ENCODE measurements around the gene PICK1. TPM values are rescaled to one million over a fixed set of nuclear protein-coding genes. Genes with fewer than 3 reads are reported as not detected.
"Not testable (repeated sequence)": the region's sequence is repeated elsewhere in the genome, so short reads cannot be mapped to it uniquely, and the experiment has no call there.

The PICK1 gene
- total RNA-seq, 1 donor from 2014 or later = 22.9 TPM

GRCh38 chr22:38078046-38078840 lies 21.0 kb downstream of the PICK1 start:
- TF ChIP-seq EZH2 (IDR thresholded peaks at IDR 0.05; ENCODE audit: insufficient read depth, low read length) (no peak), CTCF (IDR thresholded peaks at IDR 0.05; ENCODE audit: insufficient read depth, low read depth, low read length) (no peak)
- Histone ChIP-seq H3K9me3 (ENCODE audit: insufficient read depth, low read depth, low read length) (no peaks in the 10 kb centered on the region), H3K4me3 (ENCODE audit: insufficient read depth, low read depth, low read length) (no peak overlapping the region), H3K4me2 (ENCODE audit: low read length) (no peak overlapping the region), H2AFZ (ENCODE audit: low read depth, low read length) (no peak overlapping the region), H3K27me3 (ENCODE audit: insufficient read depth, low read length) (peaks cover 18% of the 10 kb centered on the region), H3K79me2 (ENCODE audit: insufficient read depth, low read length) (no peaks in the 10 kb centered on the region), H3K36me3 (ENCODE audit: insufficient read depth, low read length) (no peaks in the 10 kb centered on the region), H3K27ac (ENCODE audit: low read depth, low read length) (no peak overlapping the region), H3K4me1 (ENCODE audit: insufficient read depth, low read length) (peaks cover 4% of the 10 kb centered on the region), H3K9ac (ENCODE audit: low read length) (no peak overlapping the region), H4K20me1 (ENCODE audit: insufficient read depth, low read length) (no peaks in the 10 kb centered on the region)
- no peak overlapping the region for H3K4me3 Mint-ChIP-seq (ENCODE audit: unreplicated experiment)
- FAIRE-seq (no peak), DNase-seq (ENCODE audit: low read depth) (no peak)
- H3K9me3 Mint-ChIP-seq (ENCODE audit: unreplicated experiment) = peaks cover 2% of the 10 kb centered on the region
- H3K27me3 Mint-ChIP-seq (ENCODE audit: low read depth, unreplicated experiment) = peaks cover 15% of the 10 kb centered on the region
- no peak overlapping the region for H3K27ac Mint-ChIP-seq (ENCODE audit: unreplicated experiment)
- H3K4me1 Mint-ChIP-seq (ENCODE audit: low read depth, unreplicated experiment) = no peaks in the 10 kb centered on the region
- H3K36me3 Mint-ChIP-seq (ENCODE audit: low read depth, unreplicated experiment) = peaks cover 7% of the 10 kb centered on the region

GRCh38 chr22:38079208-38079607 lies 22.0 kb downstream of the PICK1 start:
- not testable (repeated sequence) for H2AFZ ChIP-seq (ENCODE audit: low read depth, low read length); H3K27ac ChIP-seq (ENCODE audit: low read depth, low read length); H4K20me1 ChIP-seq (ENCODE audit: insufficient read depth, low read length); H3K36me3 ChIP-seq (ENCODE audit: insufficient read depth, low read length); H3K36me3 Mint-ChIP-seq (ENCODE audit: low read depth, unreplicated experiment); H3K27ac Mint-ChIP-seq (ENCODE audit: unreplicated experiment); H3K4me1 ChIP-seq (ENCODE audit: insufficient read depth, low read length); H3K4me3 Mint-ChIP-seq (ENCODE audit: unreplicated experiment); H3K4me1 Mint-ChIP-seq (ENCODE audit: low read depth, unreplicated experiment); FAIRE-seq; H3K4me3 ChIP-seq (ENCODE audit: insufficient read depth, low read depth, low read length); H3K9ac ChIP-seq (ENCODE audit: low read length); DNase-seq (ENCODE audit: low read depth); H3K79me2 ChIP-seq (ENCODE audit: insufficient read depth, low read length); H3K9me3 ChIP-seq (ENCODE audit: insufficient read depth, low read depth, low read length); H3K4me2 ChIP-seq (ENCODE audit: low read length); H3K9me3 Mint-ChIP-seq (ENCODE audit: unreplicated experiment)
- H3K27me3 Mint-ChIP-seq (ENCODE audit: low read depth, unreplicated experiment) = peaks cover 15% of the 10 kb centered on the region
- peaks cover 18% of the 10 kb centered on the region for H3K27me3 ChIP-seq (ENCODE audit: insufficient read depth, low read length)

- H3K9ac ChIP-seq (ENCODE audit: low read length) = no peak overlapping the region
- peaks cover 18% of the 10 kb centered on the region for H3K27me3 ChIP-seq (ENCODE audit: insufficient read depth, low read length)
- H3K4me1 ChIP-seq (ENCODE audit: insufficient read depth, low read length) = peaks cover 4% of the 10 kb centered on the region
- H3K9me3 Mint-ChIP-seq (ENCODE audit: unreplicated experiment) = peaks cover 2% of the 10 kb centered on the region
- DNase-seq (ENCODE audit: low read depth) = no peak
- H3K36me3 Mint-ChIP-seq (ENCODE audit: low read depth, unreplicated experiment) = peaks cover 7% of the 10 kb centered on the region
- H3K79me2 ChIP-seq (ENCODE audit: insufficient read depth, low read length) = no peaks in the 10 kb centered on the region
- H3K36me3 ChIP-seq (ENCODE audit: insufficient read depth, low read length) = no peaks in the 10 kb centered on the region
- no peaks in the 10 kb centered on the region for H4K20me1 ChIP-seq (ENCODE audit: insufficient read depth, low read length)
- peaks cover 15% of the 10 kb centered on the region for H3K27me3 Mint-ChIP-seq (ENCODE audit: low read depth, unreplicated experiment)
- H3K4me3 Mint-ChIP-seq (ENCODE audit: unreplicated experiment) = no peak overlapping the region
- FAIRE-seq = no peak
- no peak overlapping the region for H3K27ac Mint-ChIP-seq (ENCODE audit: unreplicated experiment)
- H3K4me2 ChIP-seq (ENCODE audit: low read length) = no peak overlapping the region
- no peaks in the 10 kb centered on the region for H3K4me1 Mint-ChIP-seq (ENCODE audit: low read depth, unreplicated experiment)
- H3K27ac ChIP-seq (ENCODE audit: low read depth, low read length) = no peak overlapping the region
- TF ChIP-seq EZH2 (IDR thresholded peaks at IDR 0.05; ENCODE audit: insufficient read depth, low read length) (no peak), CTCF (IDR thresholded peaks at IDR 0.05; ENCODE audit: insufficient read depth, low read depth, low read length) (no peak)
- H2AFZ ChIP-seq (ENCODE audit: low read depth, low read length) = no peak overlapping the region
- H3K4me3 ChIP-seq (ENCODE audit: insufficient read depth, low read depth, low read length) = no peak overlapping the region
- no peaks in the 10 kb centered on the region for H3K9me3 ChIP-seq (ENCODE audit: insufficient read depth, low read depth, low read length)
Measured at GRCh38 chr22:38079804-38080203, 22.6 kb downstream of the PICK1 start.

All from astrocyte (in vitro differentiated cells and primary cell).